Calu3 (cell line): Measurements from ENCODE around the gene SLC37A1. TPM values are rescaled to one million over a fixed set of nuclear protein-coding genes. Genes with fewer than 3 reads are reported as not detected.

ENCODE experiments used
- BruUV-seq: library from RNA; stranded (reverse); fragments of 400-500 nt; replicated peaks from 2 replicates; lab custom pipeline; 2021; lab: Mats Ljungman, UMichigan
- CTCF ChIA-PET: fragments of 300-600 bp; sonication (Branson Sonifier 250); formaldehyde crosslinking; loops from one replicate; lab custom pipeline; 2022; ENCODE audit warnings: antibody characterized with exemption; lab: Charles Lee
- DNase-seq: peaks from one replicate; pipeline ENCODE4 v3.0.0; 2022
- H3K27ac Mint-ChIP-seq: one replicate; pipeline ENCODE4 v1.8.0; 2022; ENCODE audit warnings: mixed read lengths; ENCODE audit not compliant: unreplicated experiment
- H3K27me3 Mint-ChIP-seq: one replicate; pipeline ENCODE4 v1.8.0; 2022; ENCODE audit warnings: mixed read lengths; ENCODE audit not compliant: unreplicated experiment
- H3K36me3 Mint-ChIP-seq: one replicate; pipeline ENCODE4 v1.8.0; 2022; ENCODE audit warnings: mild to moderate bottlenecking, moderate library complexity, mixed read lengths; ENCODE audit not compliant: insufficient read depth, unreplicated experiment
- H3K4me1 Mint-ChIP-seq: one replicate; pipeline ENCODE4 v1.8.0; 2022; ENCODE audit warnings: mild to moderate bottlenecking, low read depth, mixed read lengths; ENCODE audit not compliant: unreplicated experiment
- H3K4me3 Mint-ChIP-seq: one replicate; pipeline ENCODE4 v1.8.0; 2022; ENCODE audit warnings: mild to moderate bottlenecking, low read depth, moderate library complexity, mixed read lengths; ENCODE audit not compliant: unreplicated experiment
- H3K9me3 Mint-ChIP-seq: one replicate; pipeline ENCODE4 v1.8.0; 2022; ENCODE audit warnings: low read depth, mixed read lengths; ENCODE audit not compliant: unreplicated experiment
- intact Hi-C: fragments of 100-400 bp; cut with micrococcal nuclease; formaldehyde crosslinking; loops from one replicate; pipeline ENCODE4 v1.10.0; 2022; ENCODE audit not compliant: unreplicated experiment
- total RNA-seq: library from RNA; stranded (reverse); gene quantifications from 2 replicates; pipeline ENCODE4 v1.2.3, GENCODE V29; 2022
- TF ChIP-seq, protein P1 (sequence below): fragments of 200-600 bp; IDR thresholded peaks from one replicate; pipeline ENCODE4 v1.8.0; 2022; ENCODE audit warnings: antibody characterized with exemption; ENCODE audit not compliant: unreplicated experiment

Gene SLC37A1
- total RNA-seq, 1 experiment from 2014 or later, result 24.9 TPM

DNA sequence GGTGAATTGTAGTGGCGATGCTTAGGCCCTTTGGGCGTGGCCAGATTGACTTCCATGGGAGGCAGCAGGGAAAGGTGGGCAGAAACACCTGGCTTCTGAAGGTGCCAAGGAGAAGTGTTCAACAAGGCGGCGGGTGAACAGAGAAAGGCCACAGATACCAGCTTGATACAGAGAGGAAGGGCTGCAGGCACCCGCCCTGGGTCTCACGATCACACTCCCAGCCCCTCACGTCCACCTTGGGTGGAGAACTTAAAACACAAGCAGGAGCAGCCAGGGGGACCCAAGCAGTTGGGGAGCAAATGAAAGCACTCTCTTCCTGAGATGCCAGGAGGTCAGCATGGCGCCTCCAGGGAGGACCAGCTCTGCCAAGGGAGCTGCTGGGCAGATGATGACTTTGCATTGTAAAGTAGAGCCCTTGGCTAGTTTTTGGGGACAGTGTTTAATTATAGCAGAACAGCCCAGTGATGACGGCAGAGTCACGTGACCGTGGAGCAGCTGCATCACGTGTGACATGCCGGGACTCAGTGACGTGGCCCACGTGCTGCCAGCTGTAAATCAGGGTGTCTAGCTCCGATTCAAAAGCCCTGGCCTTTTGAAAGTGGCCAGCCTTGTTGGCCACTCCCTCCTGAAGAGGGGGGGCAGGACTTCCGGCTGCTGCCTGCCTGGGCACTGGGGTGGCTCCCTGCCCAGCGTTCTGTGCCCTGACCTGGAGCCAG, 19.0 kb downstream of the SLC37A1 start:
- Mint-ChIP-seq H3K27me3 (no peaks in the 10 kb centered on the region), H3K27ac (no peak overlapping the region), H3K4me1 (no peaks in the 10 kb centered on the region), H3K9me3 (no peaks in the 10 kb centered on the region), H3K36me3 (no peaks in the 10 kb centered on the region), H3K4me3 (no peak overlapping the region)
- CTCF ChIA-PET, result no interaction called here
- no peak for DNase-seq
- BruUV-seq, result no TSS peak
- TF ChIP-seq, protein P1, sequence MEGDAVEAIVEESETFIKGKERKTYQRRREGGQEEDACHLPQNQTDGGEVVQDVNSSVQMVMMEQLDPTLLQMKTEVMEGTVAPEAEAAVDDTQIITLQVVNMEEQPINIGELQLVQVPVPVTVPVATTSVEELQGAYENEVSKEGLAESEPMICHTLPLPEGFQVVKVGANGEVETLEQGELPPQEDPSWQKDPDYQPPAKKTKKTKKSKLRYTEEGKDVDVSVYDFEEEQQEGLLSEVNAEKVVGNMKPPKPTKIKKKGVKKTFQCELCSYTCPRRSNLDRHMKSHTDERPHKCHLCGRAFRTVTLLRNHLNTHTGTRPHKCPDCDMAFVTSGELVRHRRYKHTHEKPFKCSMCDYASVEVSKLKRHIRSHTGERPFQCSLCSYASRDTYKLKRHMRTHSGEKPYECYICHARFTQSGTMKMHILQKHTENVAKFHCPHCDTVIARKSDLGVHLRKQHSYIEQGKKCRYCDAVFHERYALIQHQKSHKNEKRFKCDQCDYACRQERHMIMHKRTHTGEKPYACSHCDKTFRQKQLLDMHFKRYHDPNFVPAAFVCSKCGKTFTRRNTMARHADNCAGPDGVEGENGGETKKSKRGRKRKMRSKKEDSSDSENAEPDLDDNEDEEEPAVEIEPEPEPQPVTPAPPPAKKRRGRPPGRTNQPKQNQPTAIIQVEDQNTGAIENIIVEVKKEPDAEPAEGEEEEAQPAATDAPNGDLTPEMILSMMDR, result no peak
- intact Hi-C loops, result no loop called here

DNA sequence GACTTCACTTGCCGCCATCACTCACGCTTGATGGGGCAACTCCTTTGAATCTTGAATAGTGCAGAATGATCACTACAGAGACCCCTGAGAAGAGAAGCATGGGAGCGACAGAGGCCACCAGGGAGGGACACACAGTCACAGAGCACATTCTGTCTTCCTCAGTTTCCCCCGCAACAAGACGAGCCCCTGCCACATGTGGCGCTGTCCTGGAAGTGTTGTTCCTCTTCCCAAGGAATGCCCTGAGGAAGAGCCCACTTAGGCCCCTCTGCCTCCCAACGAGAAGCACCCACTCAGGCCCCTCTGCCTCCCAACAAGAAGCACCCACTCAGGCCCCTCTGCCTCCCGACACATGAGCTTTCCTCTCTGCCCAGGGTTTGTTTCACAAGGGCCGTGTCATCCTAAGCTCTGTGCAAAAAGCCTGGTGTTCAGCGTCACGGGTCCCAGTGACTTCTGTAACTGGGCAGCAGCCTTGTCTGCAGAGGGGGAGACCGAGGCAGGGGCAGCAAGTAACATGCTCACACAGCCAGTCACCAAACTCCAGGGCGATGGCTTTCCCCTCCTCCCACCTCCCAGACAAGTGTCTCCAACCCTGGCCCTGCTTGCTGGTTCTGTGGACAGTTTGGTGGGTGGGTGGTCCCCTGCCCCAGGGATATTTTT, 19.8 kb downstream of the SLC37A1 start:
- no peak overlapping the region for H3K27ac Mint-ChIP-seq
- H3K9me3 Mint-ChIP-seq, result no peaks in the 10 kb centered on the region
- no peaks in the 10 kb centered on the region for H3K36me3 Mint-ChIP-seq
- H3K4me3 Mint-ChIP-seq, result no peak overlapping the region
- BruUV-seq, result no TSS peak
- no peaks in the 10 kb centered on the region for H3K27me3 Mint-ChIP-seq
- no peaks in the 10 kb centered on the region for H3K4me1 Mint-ChIP-seq
- no peak for DNase-seq
- intact Hi-C loops, result no loop called here
- CTCF ChIA-PET, result no interaction called here
- TF ChIP-seq, protein P1, result no peak

- TF ChIP-seq, protein P1, result no peak
- no peaks in the 10 kb centered on the region for H3K4me1 Mint-ChIP-seq
- no peaks in the 10 kb centered on the region for H3K9me3 Mint-ChIP-seq
- BruUV-seq, result no TSS peak
- no peak overlapping the region for H3K27ac Mint-ChIP-seq
- H3K36me3 Mint-ChIP-seq, result no peaks in the 10 kb centered on the region
- no peak overlapping the region for H3K4me3 Mint-ChIP-seq
- DNase-seq, result no peak
- no peaks in the 10 kb centered on the region for H3K27me3 Mint-ChIP-seq
- intact Hi-C loops, result no loop called here
- CTCF ChIA-PET, result no interaction called here
Measured at GRCh38 chr21:42533963-42534355, 20.3 kb downstream of the SLC37A1 start.

DNA sequence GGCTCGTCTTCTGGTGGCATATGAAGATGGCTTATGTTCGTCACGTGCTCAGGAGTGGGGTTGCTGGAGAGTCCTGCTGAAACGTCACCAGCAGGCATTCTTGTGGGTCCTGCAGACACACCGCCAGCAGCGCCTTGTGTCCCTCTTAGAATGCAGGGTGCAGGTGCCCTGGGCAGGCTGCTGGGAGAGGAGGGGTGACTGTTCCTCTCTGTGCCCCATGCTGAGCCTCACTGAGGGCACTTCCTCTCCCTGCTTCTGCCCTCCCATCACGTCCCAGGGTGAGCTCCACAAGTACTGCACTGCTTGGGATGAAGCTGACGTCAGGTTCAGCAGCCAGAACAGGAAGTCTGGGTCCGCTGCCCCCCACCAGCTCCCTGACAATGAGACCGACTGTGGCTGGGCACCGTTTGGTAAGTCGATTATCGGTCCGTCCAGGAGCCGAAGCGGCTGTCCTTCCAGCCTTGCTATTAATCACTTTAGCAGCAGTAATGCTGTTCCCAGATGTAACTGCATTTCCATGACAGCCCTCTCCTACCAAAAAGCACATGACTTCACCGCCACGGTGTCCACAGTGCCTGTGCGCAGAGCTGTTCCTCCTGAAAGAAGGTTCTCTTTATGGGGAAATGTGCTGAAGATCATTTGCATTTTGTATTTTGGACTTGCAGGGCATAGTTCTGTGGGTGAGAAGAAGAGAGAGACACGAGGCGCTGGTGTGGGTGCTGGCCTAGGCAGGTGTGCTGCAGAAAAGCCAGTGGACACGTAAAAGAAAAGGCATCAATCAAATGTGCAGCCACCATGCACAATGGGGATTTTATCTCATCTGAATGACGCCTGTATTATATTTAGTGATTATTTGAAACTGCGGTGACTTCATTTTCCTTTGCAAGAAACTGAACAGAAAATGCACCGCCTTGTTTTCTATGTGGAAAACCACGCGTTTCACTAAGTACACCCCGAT, 21.0 kb downstream of the SLC37A1 start:
- DNase-seq, result no peak
- BruUV-seq, result no TSS peak
- H3K27me3 Mint-ChIP-seq, result no peaks in the 10 kb centered on the region
- H3K36me3 Mint-ChIP-seq, result peaks cover 1% of the 10 kb centered on the region
- intact Hi-C loops, result no loop called here
- no peaks in the 10 kb centered on the region for H3K4me1 Mint-ChIP-seq
- no peak overlapping the region for H3K4me3 Mint-ChIP-seq
- CTCF ChIA-PET, result no interaction called here
- no peaks in the 10 kb centered on the region for H3K9me3 Mint-ChIP-seq
- TF ChIP-seq, protein P1, result no peak
- H3K27ac Mint-ChIP-seq, result no peak overlapping the region
